Measurements from ENCODE around the gene REX1BD. TPM values are rescaled to one million over a fixed set of nuclear protein-coding genes. Genes with fewer than 3 reads are reported as not detected.
"Not testable (repeated sequence)": the region's sequence is repeated elsewhere in the genome, so short reads cannot be mapped to it uniquely, and the experiment has no call there.

REX1BD gene
- total RNA-seq, 2 experiments from 2014 or later, result 91.5 to 98.7 TPM

DNA sequence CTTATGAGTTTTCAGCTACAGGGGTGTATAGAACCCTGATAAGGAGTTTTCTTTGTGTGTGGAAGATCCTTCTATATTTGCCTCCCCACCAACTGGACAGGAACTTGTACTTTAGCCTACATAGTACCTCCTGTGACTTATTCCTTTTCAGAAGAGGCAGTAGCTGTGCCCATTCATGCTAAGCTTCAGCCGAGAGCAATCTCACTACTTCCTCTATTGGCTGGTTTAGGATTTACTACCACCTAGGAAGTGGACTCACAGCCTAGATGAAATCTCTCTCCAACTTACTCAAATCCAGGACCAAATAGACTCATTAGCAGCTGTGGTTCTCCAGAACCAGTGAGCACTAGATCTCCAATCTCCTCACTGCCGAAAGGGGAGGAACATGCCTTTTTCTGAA is 2.3 kb upstream of the REX1BD start:
- Mint-ChIP-seq H3K4me3 (no peak overlapping the region), H3K36me3 (ENCODE audit: low read depth) (peaks cover 14% of the 10 kb centered on the region), H3K27me3 (ENCODE audit: low read depth) (no peaks in the 10 kb centered on the region), H3K27ac (peak overlapping the region; percentile 19), H3K9me3 (ENCODE audit: insufficient read depth) (no peaks in the 10 kb centered on the region), H3K4me1 (ENCODE audit: low read depth) (peaks cover 44% of the 10 kb centered on the region)
- DNase-seq (no peak), ATAC-seq (no peak)
- ChIA-PET POLR2A (interaction anchor here (4.6 to 6.3 kb wide), 2 partner anchors 15 to 42 kb away, joined by 21 to 82 read pairs; partner anchors contain the start of genes FKBP8 and UBA52), CTCF (interaction anchor here (1.2 to 5.4 kb wide), 6 partner anchors 8 to 261 kb away, joined by 3 to 56 read pairs (median 10); partner anchors contain the start of genes FKBP8, KXD1 and UBA52)

DNA sequence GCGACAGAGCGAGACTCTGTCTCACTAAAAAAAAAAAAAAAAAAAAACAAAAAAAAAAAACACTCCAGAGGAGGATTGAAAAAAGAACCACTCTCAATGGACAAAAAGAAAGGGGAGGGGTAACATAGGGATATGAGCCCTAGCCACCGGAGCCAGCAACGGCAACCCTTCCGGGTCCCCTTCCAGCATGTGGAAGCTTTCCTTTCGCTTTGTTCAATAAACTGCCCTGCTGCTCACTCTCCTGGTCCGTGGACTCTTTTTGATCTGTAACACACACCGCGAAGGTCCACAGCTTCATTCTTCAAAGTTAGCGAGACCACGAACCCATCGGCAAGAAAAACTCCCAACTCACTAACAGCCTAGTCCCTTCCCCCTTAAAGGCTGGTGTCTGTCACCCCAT is 1.0 kb upstream of the REX1BD start:
- peak overlapping the region; percentile 83 for H3K4me3 Mint-ChIP-seq
- no peaks in the 10 kb centered on the region for H3K27me3 Mint-ChIP-seq (ENCODE audit: low read depth)

GRCh38 chr19:18587962-18588610 is 512 bp upstream of the REX1BD start:
- ATAC-seq, result no peak

More for the DNA sequence above, 1.0 kb upstream of the REX1BD start:
- ATAC-seq, result no peak
- Mint-ChIP-seq H3K9me3 (ENCODE audit: insufficient read depth) (no peaks in the 10 kb centered on the region), H3K27ac (peak overlapping the region; percentile 96), H3K36me3 (ENCODE audit: low read depth) (peaks cover 19% of the 10 kb centered on the region), H3K4me1 (ENCODE audit: low read depth) (peaks cover 44% of the 10 kb centered on the region)
- ChIA-PET POLR2A (interaction anchor here (1.1 to 6.3 kb wide), 6 partner anchors 16 to 85 kb away, joined by 3 to 82 read pairs (median 20); partner anchors contain the start of genes ELL, FKBP8, KXD1 and UBA52), CTCF (interaction anchor here (0.8 to 5.4 kb wide), 16 partner anchors 9 to 331 kb away, joined by 3 to 56 read pairs (median 4); partner anchors contain the start of genes COPE, DDX49, ELL and FKBP8)
- DNase-seq, result no peak

DNA sequence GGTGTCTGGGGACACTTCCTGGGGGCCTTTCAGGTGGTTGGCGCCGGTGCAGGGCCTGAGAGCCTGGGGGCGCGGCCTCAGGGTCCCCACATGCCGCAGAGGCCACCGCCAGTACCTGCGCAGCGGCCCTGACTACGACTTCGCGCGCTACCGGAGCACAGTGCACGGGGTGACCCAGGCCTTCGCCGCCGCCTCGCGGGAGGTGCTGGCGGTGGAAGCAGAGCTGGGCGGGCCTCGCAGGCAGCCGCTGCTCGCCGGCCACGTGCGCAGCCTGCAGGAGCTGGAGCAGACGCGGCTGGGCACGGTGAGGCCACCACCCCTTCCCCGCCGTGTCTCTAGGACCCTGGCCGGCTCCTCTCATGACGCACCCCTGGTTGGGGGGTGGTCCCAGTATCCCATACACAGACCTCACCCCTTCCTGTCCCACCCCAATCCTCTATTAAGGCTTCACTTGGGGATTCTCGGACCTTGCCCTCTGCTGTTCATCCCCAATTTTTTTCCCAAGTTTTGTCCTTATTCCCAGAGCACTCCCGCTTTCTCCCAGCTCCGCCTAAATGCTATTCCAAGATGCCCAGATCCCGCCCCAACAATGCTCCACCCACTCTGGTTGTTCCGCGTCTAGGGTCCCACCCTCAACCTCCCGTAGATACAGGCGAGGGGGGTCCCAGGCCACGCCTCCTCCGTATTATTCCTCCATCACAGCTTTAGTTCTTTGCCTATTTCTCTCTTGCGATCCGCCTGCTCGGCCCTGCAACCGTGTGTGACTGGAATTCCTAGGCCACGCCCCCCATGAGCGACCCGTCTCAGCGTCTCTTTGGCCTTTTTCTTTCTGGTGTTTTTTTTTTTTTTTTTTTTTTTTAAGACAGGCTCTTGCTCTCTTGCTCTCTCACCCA is 1.0 kb downstream of the REX1BD start:
- Mint-ChIP-seq H3K27ac (peak overlapping the region; percentile 96), H3K9me3 (ENCODE audit: insufficient read depth) (no peaks in the 10 kb centered on the region), H3K27me3 (ENCODE audit: low read depth) (peaks cover under 1% of the 10 kb centered on the region), H3K36me3 (ENCODE audit: low read depth) (peaks cover 19% of the 10 kb centered on the region), H3K4me3 (peak overlapping the region; percentile 83), H3K4me1 (ENCODE audit: low read depth) (peaks cover 49% of the 10 kb centered on the region)
- ATAC-seq, result peak; percentile 72
- ChIA-PET POLR2A (interaction anchor here (0.6 to 6.3 kb wide), 13 partner anchors 9 to 330 kb away, joined by 3 to 82 read pairs (median 4); partner anchors contain the start of genes COPE, DDX49, ELL and FKBP8), CTCF (interaction anchor here (0.7 to 5.4 kb wide), 24 partner anchors 10 to 329 kb away, joined by 3 to 56 read pairs (median 4); partner anchors contain the start of genes COPE, DDX49, ELL and FKBP8)
- DNase-seq, result peak; percentile 86

More at GRCh38 chr19:18587962-18588610, 512 bp upstream of the REX1BD start:
- Mint-ChIP-seq H3K36me3 (ENCODE audit: low read depth) (peaks cover 19% of the 10 kb centered on the region), H3K9me3 (ENCODE audit: insufficient read depth) (no peaks in the 10 kb centered on the region), H3K27me3 (ENCODE audit: low read depth) (no peaks in the 10 kb centered on the region), H3K4me1 (ENCODE audit: low read depth) (peaks cover 44% of the 10 kb centered on the region), H3K4me3 (peak overlapping the region; percentile 83), H3K27ac (peak overlapping the region; percentile 96)
- peak; percentile 33 for DNase-seq
- ChIA-PET POLR2A (interaction anchor here (0.6 to 6.3 kb wide), 12 partner anchors 8 to 262 kb away, joined by 3 to 82 read pairs (median 4); partner anchors contain the start of genes ELL, FKBP8, KXD1 and UBA52), CTCF (interaction anchor here (0.7 to 5.4 kb wide), 22 partner anchors 9 to 331 kb away, joined by 3 to 56 read pairs (median 4); partner anchors contain the start of genes COPE, DDX49, ELL and FKBP8)

- Mint-ChIP-seq H3K4me3 (peak overlapping the region; percentile 83), H3K36me3 (ENCODE audit: low read depth) (peaks cover 19% of the 10 kb centered on the region), H3K27me3 (ENCODE audit: low read depth) (peaks cover 2% of the 10 kb centered on the region), H3K27ac (peak overlapping the region; percentile 34), H3K9me3 (ENCODE audit: insufficient read depth) (no peaks in the 10 kb centered on the region), H3K4me1 (ENCODE audit: low read depth) (peaks cover 44% of the 10 kb centered on the region)
- ATAC-seq, result no peak
- ChIA-PET CTCF (interaction anchor here (1.2 to 3.7 kb wide), 4 partner anchors 13 to 70 kb away, joined by 3 to 51 read pairs (median 16); partner anchors contain the start of genes ELL and KXD1), POLR2A (interaction anchor here (1.3 to 6.3 kb wide), 2 partner anchors 19 to 91 kb away, joined by 3 to 82 read pairs; partner anchors contain the start of gene UBA52)
- no peak for DNase-seq
Observed at GRCh38 chr19:18590273-18591272, 2.0 kb downstream of the REX1BD start.

GRCh38 chr19:18591735-18592385 is 3.3 kb downstream of the REX1BD start:
- peaks cover 19% of the 10 kb centered on the region for H3K36me3 Mint-ChIP-seq (ENCODE audit: low read depth)
- H3K4me1 Mint-ChIP-seq (ENCODE audit: low read depth), result peaks cover 37% of the 10 kb centered on the region
- ChIA-PET CTCF (interaction anchor here (1.0 to 2.6 kb wide), 4 partner anchors 11 to 84 kb away, joined by 3 to 14 read pairs (median 8); partner anchors contain the start of genes ELL and KXD1), POLR2A (interaction anchor here (2.7 kb wide), 1 partner anchor 20 kb away, joined by 9 read pairs; the partner anchor contains the start of gene UBA52)
- H3K4me3 Mint-ChIP-seq, result no peak overlapping the region
- peak overlapping the region; percentile 39 for H3K27ac Mint-ChIP-seq
- H3K27me3 Mint-ChIP-seq (ENCODE audit: low read depth), result peaks cover 2% of the 10 kb centered on the region
- H3K9me3 Mint-ChIP-seq (ENCODE audit: insufficient read depth), result no peaks in the 10 kb centered on the region
- ATAC-seq (no peak), DNase-seq (no peak)

DNA sequence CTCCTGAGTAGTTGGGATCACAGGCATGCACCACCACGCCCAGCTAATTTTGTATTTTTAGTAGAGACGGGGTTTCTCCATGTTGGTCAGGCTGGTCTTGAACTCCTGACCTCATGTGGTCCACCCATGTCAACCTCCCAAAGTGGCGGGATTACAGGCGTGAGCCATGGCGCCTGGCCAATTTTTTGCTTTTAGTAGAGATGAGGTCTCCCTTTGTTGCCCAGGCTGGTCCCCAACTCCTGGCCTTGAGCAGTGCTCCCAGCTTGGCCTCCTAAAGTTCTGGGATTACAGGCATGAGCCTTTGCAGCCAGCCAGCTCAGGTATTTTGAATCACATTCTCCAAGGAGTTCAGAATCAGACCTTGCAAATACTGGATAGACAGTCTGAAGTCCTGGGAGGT is 4.1 kb downstream of the REX1BD start:
- peaks cover 19% of the 10 kb centered on the region for H3K36me3 Mint-ChIP-seq (ENCODE audit: low read depth)
- DNase-seq; H3K4me3 Mint-ChIP-seq; H3K9me3 Mint-ChIP-seq (ENCODE audit: insufficient read depth); ATAC-seq; H3K27ac Mint-ChIP-seq; H3K27me3 Mint-ChIP-seq (ENCODE audit: low read depth): not testable (repeated sequence)
- H3K4me1 Mint-ChIP-seq (ENCODE audit: low read depth), result peaks cover 34% of the 10 kb centered on the region
- ChIA-PET POLR2A (interaction anchor here (2.7 kb wide), 1 partner anchor 21 kb away, joined by 9 read pairs; the partner anchor contains the start of gene UBA52), CTCF (interaction anchor here (1.5 to 2.6 kb wide), 4 partner anchors 72 to 255 kb away, joined by 5 to 23 read pairs (median 14); partner anchors contain the start of gene ELL)

DNA sequence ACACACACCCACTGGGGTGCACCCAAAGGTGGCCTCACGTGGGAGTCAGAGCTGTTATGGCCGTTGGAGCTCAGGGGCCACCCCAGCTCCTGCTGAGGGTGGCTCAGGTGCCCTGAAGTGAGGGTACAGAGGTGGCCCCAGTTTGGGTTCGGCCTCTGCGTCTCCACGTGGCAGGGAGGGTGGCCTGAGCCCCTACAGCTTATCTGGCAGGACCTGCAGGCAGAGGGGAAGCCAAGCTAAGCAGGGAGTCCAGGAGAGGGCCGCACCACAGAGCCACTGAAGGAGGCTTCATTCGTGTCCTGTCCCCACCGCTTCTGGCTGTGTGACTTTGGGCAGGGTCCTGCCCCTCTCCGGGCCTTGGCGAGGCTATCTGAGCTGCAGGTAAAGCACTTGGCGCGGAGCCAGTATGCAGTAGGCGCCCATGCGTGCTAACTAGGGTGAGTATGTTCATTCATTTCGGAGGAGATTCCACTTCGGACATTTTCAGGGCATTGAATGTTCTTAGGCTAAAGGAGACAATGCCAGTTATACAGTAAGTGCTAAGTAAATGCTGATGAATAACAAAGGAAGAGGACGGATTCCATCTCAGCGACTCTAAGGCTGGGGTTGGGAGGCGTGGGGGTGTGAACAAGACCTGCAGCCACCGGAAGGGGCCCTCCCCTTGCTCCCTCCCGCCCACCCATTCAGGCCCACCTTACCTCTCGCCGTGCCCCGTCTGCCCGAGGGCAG is 4.9 kb downstream of the REX1BD start:
- Mint-ChIP-seq H3K4me1 (ENCODE audit: low read depth) (peaks cover 29% of the 10 kb centered on the region), H3K9me3 (ENCODE audit: insufficient read depth) (no peaks in the 10 kb centered on the region), H3K27ac (no peak overlapping the region), H3K27me3 (ENCODE audit: low read depth) (peaks cover 2% of the 10 kb centered on the region), H3K4me3 (no peak overlapping the region), H3K36me3 (ENCODE audit: low read depth) (peaks cover 19% of the 10 kb centered on the region)
- CTCF ChIA-PET, result interaction anchor here (0.8 to 2.6 kb wide), 10 partner anchors 8 to 254 kb away, joined by 3 to 23 read pairs (median 6); partner anchors contain the start of genes ELL, KXD1 and UBA52
- POLR2A ChIA-PET, result interaction anchor here (2.7 kb wide), 1 partner anchor 22 kb away, joined by 9 read pairs; the partner anchor contains the start of gene UBA52
- no peak for DNase-seq
- ATAC-seq, result no peak

GRCh38 chr19:18594096-18594823 is 5.7 kb downstream of the REX1BD start:
- H3K9me3 Mint-ChIP-seq (ENCODE audit: insufficient read depth), result no peaks in the 10 kb centered on the region
- peak; percentile 59 for ATAC-seq
- no peak overlapping the region for H3K27ac Mint-ChIP-seq
- CTCF ChIA-PET, result interaction anchor here (0.8 to 2.6 kb wide), 10 partner anchors 9 to 253 kb away, joined by 3 to 23 read pairs (median 6); partner anchors contain the start of genes ELL, KXD1 and UBA52
- peaks cover 19% of the 10 kb centered on the region for H3K36me3 Mint-ChIP-seq (ENCODE audit: low read depth)
- peaks cover 2% of the 10 kb centered on the region for H3K27me3 Mint-ChIP-seq (ENCODE audit: low read depth)
- peak overlapping the region; percentile 64 for H3K4me3 Mint-ChIP-seq
- peaks cover 29% of the 10 kb centered on the region for H3K4me1 Mint-ChIP-seq (ENCODE audit: low read depth)
- POLR2A ChIA-PET, result interaction anchor here (2.7 kb wide), 1 partner anchor 23 kb away, joined by 9 read pairs; the partner anchor contains the start of gene UBA52
- peak; percentile 75 for DNase-seq
